HG03045 (cell line): ENCODE results near the gene SCG3.

ENCODE experiments used
- ATAC-seq: cut with Tn5 transposase; IDR thresholded peaks from one replicate; pipeline ENCODE4 v1.9.1; 2021; ENCODE audit warnings: mild to moderate bottlenecking, moderate library complexity; ENCODE audit not compliant: unreplicated experiment

The SCG3 gene

DNA sequence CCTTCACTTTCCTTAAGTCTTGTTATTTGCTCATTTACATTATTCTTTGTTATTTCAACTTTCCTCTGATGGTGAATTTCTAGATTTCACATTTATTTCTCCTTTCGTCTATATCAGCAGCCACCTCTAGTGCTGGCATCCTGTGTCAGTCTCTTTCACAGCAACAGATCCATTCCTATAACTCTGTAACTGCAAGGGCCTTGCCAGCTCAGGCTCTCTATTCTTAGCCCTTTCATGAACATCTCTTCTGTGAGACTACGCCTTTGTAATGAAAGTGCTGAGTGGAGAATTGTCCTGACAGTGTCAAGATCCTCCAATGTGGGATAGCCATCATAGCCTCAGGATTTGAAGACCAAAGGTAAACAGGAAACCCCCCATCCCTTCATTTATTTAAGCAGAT lies 3.9 kb upstream of the SCG3 start:
- ATAC-seq: no peak

- ATAC-seq: no peak
These were observed 3.2 kb upstream of the SCG3 start for GRCh38 chr15:51678096-51678495.

GRCh38 chr15:51680321-51680720 lies 982 bp upstream of the SCG3 start:
- no peak for ATAC-seq

- ATAC-seq: no peak
These were observed 6.3 kb downstream of the SCG3 start for GRCh38 chr15:51687565-51687964.

DNA sequence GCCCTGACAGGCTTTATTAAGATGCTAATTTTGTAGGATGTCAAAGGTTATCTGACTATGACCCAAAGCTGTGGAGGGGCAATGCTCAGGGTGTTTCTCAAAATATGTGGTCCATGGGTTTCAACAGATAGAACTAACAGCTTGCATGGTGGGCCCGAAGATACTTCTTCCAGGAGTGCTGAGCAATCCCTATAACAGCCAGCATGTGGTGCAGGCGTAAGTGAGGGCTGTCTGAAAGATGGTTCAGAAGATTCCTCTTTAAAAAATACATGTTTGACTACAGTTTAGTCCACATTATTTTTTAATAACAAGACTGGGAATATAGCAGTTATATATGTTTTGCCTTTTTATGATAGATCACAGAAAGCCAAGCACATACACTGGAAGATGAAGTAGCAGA lies 7.6 kb downstream of the SCG3 start:
- no peak for ATAC-seq

GRCh38 chr15:51692154-51692553 lies 10.9 kb downstream of the SCG3 start:
- ATAC-seq: no peak

- ATAC-seq: no peak
These were observed 15.3 kb downstream of the SCG3 start for GRCh38 chr15:51696566-51696965.

DNA sequence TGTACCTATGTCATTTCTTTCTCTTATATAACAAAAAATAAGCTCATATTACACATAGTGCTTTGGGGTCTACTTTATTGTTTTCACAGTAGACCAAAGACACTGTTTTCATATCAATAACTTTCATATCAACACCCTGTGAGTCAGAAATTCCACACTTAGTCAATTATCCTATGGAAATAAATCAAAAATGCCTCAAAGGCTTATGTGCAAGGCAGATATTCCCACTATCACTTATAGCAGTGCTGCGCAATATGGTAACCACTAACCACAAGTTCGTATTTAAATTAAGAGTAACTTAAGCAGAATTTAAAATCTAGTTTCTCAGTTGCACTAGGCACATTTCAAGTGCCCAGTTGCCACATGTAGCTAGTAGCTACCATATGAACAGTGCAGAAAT lies 15.9 kb downstream of the SCG3 start:
- no peak for ATAC-seq

DNA sequence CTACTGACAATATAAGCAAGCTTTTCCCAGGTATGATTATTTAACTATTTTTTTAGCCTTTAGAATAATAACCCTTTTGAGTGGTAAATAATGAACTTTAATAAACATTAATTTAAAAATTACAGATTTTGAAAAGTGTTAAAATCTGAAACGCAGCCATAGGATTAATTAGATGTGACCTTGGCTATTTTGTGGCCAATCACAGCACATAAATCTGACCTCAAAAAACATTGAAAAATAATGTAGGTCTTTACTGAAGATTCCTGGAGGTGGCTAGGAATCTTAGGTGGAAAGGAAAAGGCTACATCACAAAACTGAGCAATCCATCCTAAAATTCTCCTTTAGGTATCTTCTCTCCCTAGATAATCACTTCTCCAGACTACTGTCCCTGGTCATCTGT lies 18.1 kb downstream of the SCG3 start:
- ATAC-seq: no peak

DNA sequence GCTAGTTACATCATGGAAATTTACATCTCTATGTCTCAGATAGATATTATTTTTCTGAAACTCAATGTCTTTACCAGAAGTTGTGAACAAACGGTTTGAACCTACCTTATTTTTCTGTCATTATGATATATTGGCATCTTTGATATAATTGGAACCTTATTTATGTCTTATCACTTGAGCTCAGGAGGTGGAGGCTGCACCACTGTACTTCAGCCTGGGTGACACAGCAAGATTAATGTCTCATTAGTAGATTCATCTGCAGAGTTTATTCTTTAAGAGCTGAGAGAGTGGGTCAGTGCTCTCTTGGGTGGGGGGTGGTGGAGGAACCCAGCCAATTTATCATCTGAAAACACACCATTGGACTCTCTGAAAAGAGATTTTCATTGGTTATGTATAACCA lies 21.4 kb downstream of the SCG3 start:
- no peak for ATAC-seq

DNA sequence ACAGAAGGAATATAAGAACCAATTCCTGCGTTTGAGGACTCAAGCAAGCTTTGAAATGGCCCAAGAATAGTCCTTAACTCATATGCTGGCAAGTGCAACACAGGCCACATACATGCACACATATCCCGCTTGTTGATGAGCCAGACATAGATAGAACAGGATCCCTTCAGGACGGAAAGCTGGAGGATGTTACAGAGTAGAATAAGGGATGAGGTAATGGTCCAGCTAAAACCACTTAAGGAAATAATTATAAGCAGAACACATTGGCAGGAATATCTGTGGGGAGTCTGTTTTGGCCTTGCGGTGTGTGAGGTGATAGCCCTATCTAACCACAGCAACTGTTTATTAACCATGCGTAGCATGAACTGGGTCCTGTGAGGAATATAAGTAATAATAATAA lies 25.0 kb downstream of the SCG3 start:
- no peak for ATAC-seq

- no peak for ATAC-seq
These were observed 25.8 kb downstream of the SCG3 start for GRCh38 chr15:51706926-51707608.

GRCh38 chr15:51708013-51708412 lies 26.7 kb downstream of the SCG3 start:
- no peak for ATAC-seq

GRCh38 chr15:51709031-51709430 lies 27.7 kb downstream of the SCG3 start:
- no peak for ATAC-seq

GRCh38 chr15:51714162-51714561 lies 32.9 kb downstream of the SCG3 start:
- ATAC-seq: no peak

- no peak for ATAC-seq
These were observed 33.6 kb downstream of the SCG3 start for GRCh38 chr15:51714911-51715310.

- no peak for ATAC-seq
These were observed 36.9 kb downstream of the SCG3 start for GRCh38 chr15:51718219-51718618.

- ATAC-seq: no peak
These were observed 37.4 kb downstream of the SCG3 start for GRCh38 chr15:51718746-51719145.

- no peak for ATAC-seq
These were observed 39.1 kb downstream of the SCG3 start for GRCh38 chr15:51720201-51720995.

GRCh38 chr15:51721199-51721960 lies 40.1 kb downstream of the SCG3 start:
- ATAC-seq: no peak

DNA sequence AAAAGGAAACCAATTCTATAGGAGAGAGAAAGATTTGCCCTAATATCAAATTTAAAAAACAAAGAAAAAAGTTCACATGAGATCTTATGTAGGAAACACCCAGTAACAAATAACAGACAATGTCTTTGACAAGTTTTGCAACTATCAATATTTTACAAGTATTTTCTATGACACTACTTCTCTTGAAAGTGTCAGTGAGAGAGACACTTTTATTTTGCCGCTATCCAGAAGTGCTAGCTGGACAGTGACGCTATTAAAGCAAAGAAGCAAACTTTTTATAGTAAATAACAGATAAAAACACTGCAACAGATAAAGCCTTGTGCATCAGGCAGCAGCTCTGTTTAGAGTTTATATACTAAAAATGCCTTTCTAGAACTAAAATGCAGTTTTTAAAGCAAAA lies 42.9 kb downstream of the SCG3 start:
- no peak for ATAC-seq

- no peak for ATAC-seq
These were observed 43.4 kb downstream of the SCG3 start for GRCh38 chr15:51724673-51725072.
